ENCODE measurements around the gene NSMCE1. TPM values are rescaled to one million over a fixed set of nuclear protein-coding genes. Genes with fewer than 3 reads are reported as not detected.

The NSMCE1 gene
- total RNA-seq, 1 donor from 2014 or later, result 49.2 TPM

- Histone ChIP-seq H3K27me3 (no peaks in the 10 kb centered on the region), H3K4me3 (no peak overlapping the region), H3K27ac (no peak overlapping the region), H3K4me1 (no peaks in the 10 kb centered on the region), H3K9me3 (no peaks in the 10 kb centered on the region), H3K36me3 (peaks cover 18% of the 10 kb centered on the region)
- DNase-seq (no peak), ATAC-seq (no peak)
- no peak for TF ChIP-seq CTCF (IDR thresholded peaks at IDR 0.05)
- intact Hi-C loops (cut with DNase I), result no loop called here
Measured at GRCh38 chr16:27215660-27216059, 52.9 kb downstream of the NSMCE1 start.

DNA sequence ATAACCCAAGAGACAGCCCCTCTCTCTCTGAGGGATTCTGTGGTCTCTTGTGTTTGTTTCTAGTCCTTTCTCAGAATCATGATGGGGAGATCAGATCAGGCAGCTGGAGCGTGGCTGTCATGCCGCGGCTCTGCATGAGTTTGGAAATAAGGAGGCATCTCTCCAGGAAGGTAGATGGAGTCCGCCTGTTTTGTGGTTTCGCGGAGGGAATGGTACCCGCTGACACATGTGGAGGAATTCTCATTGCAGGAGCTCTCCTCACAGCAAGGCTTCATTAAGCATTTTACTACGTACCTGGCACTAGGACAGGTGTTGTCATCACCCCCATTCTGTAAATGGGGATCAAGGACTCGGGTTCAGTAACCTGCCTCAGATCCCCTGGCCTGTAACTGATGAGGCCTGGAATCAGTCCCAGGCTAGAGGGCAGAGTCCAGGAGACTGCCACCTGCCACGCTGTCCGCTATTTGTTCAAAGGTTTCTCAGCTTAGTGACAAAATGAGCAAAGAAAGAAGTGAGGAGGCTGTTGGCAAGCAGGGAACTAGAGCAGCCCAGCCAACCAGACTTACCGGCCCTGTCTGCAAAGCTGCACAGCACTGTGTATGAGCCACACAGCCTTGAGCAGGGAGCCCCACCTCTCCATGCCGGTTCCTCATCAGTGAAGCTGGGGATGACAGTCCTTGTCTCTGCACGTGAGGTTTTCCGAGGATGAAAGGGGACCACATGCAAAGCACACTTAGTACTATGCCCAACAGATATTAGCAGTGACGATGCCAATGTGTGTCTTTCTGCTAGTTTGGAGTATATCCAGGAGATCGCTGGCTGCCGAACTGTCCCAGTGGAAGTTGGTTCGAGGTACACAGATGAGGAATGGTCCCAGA lies 54.2 kb downstream of the NSMCE1 start:
- H3K4me3 ChIP-seq, result no peak overlapping the region
- no peak overlapping the region for H3K27ac ChIP-seq
- intact Hi-C loops (cut with DNase I), result no loop called here
- H3K36me3 ChIP-seq, result peaks cover 28% of the 10 kb centered on the region
- no peaks in the 10 kb centered on the region for H3K27me3 ChIP-seq
- H3K9me3 ChIP-seq, result no peaks in the 10 kb centered on the region
- DNase-seq, result no peak
- no peak for ATAC-seq
- TF ChIP-seq CTCF (IDR thresholded peaks at IDR 0.05), result no peak
- no peaks in the 10 kb centered on the region for H3K4me1 ChIP-seq

GRCh38 chr16:27211026-27211425 lies 57.5 kb downstream of the NSMCE1 start:
- peaks cover 28% of the 10 kb centered on the region for H3K36me3 ChIP-seq
- intact Hi-C loops (cut with DNase I), result no loop called here

GRCh38 chr16:27210174-27210573 lies 58.4 kb downstream of the NSMCE1 start:
- Histone ChIP-seq H3K9me3 (no peaks in the 10 kb centered on the region), H3K4me3 (no peak overlapping the region), H3K27ac (no peak overlapping the region), H3K27me3 (no peaks in the 10 kb centered on the region), H3K36me3 (peaks cover 27% of the 10 kb centered on the region), H3K4me1 (no peaks in the 10 kb centered on the region)
- no peak for ATAC-seq
- TF ChIP-seq CTCF (IDR thresholded peaks at IDR 0.05), result no peak
- DNase-seq, result no peak
- intact Hi-C loops (cut with DNase I), result no loop called here

More at GRCh38 chr16:27211026-27211425, 57.5 kb downstream of the NSMCE1 start:
- H3K4me3 ChIP-seq, result no peak overlapping the region
- H3K27me3 ChIP-seq, result no peaks in the 10 kb centered on the region
- H3K4me1 ChIP-seq, result no peaks in the 10 kb centered on the region
- DNase-seq, result no peak
- no peak for ATAC-seq
- no peak overlapping the region for H3K27ac ChIP-seq
- no peaks in the 10 kb centered on the region for H3K9me3 ChIP-seq
- no peak for TF ChIP-seq CTCF (IDR thresholded peaks at IDR 0.05)

DNA sequence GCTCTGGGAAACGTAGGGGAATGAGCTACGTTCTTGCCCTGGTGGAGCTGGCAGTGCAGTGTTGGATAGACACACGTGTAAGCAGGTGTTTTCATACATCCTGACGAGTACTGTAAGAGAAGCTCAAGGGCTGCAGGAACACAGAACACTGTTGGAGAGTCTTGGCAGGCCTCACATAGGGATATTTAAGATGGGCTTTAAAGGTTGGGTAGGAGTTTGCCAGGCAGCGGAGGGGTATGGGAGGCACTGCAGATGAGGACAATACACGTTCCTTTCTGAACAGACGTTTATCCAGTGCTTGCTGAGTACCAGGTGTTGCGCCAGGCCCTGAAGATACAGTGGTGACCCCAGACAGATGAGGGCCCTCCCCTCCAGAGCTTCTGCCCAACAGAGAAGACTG lies 59.0 kb downstream of the NSMCE1 start:
- Histone ChIP-seq H3K27ac (no peak overlapping the region), H3K36me3 (peaks cover 21% of the 10 kb centered on the region), H3K4me1 (peaks cover 3% of the 10 kb centered on the region), H3K4me3 (no peak overlapping the region), H3K27me3 (no peaks in the 10 kb centered on the region), H3K9me3 (no peaks in the 10 kb centered on the region)
- intact Hi-C loops (cut with DNase I), result no loop called here
- no peak for DNase-seq
- TF ChIP-seq CTCF (IDR thresholded peaks at IDR 0.05), result no peak
- no peak for ATAC-seq
